GM18868 (cell line): Measurements from ENCODE around the gene EXOC1L.

Source experiments
- ATAC-seq: cut with Tn5 transposase; IDR thresholded peaks from one replicate; pipeline ENCODE4 v1.9.1; 2021; ENCODE audit warnings: mild to moderate bottlenecking, moderate library complexity; ENCODE audit not compliant: unreplicated experiment

Gene EXOC1L, protein sequence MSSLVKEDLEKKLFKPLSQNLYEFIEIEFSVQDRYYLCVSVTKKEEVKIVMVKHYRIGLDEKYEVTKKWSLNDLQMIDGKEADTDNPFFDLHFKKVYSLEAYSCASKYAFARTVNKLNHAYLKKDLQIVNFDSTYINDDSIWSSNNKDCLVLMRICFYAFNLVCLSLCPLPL

GRCh38 chr4:55819634-55820033, at the start of gene EXOC1L:
Gene EXOC1L (plus strand): TSS chr4:55819790. CDS start chr4:55820027, 237 bp downstream.
- ATAC-seq, result peak; percentile 48

DNA sequence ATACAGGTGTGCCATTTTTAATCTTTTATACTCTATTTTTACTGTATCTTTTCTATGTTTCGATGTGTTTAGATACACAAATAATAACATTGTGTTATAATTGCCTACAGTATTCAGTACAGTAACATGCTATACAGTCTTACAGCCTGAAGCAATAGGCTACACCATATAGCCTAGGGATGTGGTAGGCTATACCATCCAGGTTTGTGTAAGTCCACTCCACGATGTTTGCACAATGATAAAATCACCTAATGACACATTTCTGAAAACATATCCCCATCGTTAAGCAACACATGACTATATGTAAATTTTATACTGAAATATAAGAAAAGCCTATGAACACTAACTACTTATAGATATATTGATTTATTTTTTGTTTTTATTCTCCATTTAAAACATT, 48.9 kb upstream of the EXOC1L start:
- no peak for ATAC-seq

DNA sequence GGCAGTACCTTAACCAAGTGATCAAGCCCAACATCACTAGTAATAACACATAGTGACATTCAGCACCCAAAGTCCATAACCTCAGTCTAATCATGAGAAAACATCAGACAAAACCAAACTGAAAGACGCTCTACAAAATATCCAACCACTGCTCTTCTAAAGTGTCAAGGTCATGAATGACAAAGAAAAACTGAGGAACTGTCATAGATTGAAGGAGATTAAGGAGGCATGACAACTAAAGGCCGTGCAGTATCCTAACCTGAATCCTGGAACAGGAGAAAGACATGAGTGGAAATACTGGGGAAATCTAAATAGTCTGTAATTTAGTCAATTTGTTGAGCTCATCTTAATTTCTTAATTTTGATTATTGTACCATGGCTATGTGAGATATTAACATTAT, 38.2 kb upstream of the EXOC1L start:
- ATAC-seq, result no peak

GRCh38 chr4:55781812-55782211, 37.8 kb upstream of the EXOC1L start:
- no peak for ATAC-seq

GRCh38 chr4:55783584-55783983, 36.0 kb upstream of the EXOC1L start:
- no peak for ATAC-seq

DNA sequence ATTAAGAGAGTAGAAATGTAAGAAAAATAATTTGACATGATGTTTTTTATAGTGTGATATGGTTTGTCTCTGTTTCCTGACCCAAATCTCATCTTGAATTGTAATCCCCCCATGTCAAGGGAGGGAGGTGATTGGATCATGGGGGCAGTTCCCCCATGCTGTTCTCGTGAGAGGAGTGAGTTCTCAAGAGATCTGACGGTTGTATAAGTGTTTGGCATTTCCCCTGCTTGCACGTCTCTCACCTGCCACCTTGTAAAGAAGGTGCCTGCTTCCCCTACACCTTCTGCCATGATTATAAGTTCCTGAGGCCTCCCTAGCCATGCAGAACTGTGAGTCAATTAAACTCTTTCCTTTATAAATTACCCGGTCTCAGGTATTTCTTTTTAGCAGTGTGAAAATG, 34.8 kb upstream of the EXOC1L start:
- no peak for ATAC-seq

DNA sequence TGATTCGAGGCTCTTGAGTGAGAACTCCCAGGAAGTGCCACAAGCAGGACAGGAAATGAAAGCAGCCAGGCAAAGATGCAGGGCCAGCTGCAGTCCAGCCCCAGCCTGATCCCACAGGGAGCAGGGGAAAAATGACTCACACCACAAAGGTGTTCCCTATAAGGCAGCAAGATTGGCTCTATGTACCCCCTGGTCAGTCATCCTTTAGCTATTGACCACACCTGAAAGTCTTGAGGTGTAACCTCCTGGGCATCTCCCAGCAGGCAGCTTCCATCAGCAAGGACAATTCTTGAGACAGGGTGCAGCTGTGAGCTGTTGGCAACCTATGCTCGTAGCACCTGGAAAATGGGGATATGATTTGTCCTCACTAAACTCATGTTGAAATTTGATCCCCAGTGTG, 27.9 kb upstream of the EXOC1L start:
- ATAC-seq, result no peak

GRCh38 chr4:55793479-55793878, 26.1 kb upstream of the EXOC1L start:
- ATAC-seq, result no peak

- no peak for ATAC-seq
These were observed 25.5 kb upstream of the EXOC1L start for GRCh38 chr4:55794053-55794452.

GRCh38 chr4:55795341-55795740, 24.2 kb upstream of the EXOC1L start:
- ATAC-seq, result no peak

GRCh38 chr4:55801498-55801897, 18.1 kb upstream of the EXOC1L start:
- no peak for ATAC-seq

- ATAC-seq, result no peak
These were observed 12.0 kb upstream of the EXOC1L start for GRCh38 chr4:55807556-55807955.

DNA sequence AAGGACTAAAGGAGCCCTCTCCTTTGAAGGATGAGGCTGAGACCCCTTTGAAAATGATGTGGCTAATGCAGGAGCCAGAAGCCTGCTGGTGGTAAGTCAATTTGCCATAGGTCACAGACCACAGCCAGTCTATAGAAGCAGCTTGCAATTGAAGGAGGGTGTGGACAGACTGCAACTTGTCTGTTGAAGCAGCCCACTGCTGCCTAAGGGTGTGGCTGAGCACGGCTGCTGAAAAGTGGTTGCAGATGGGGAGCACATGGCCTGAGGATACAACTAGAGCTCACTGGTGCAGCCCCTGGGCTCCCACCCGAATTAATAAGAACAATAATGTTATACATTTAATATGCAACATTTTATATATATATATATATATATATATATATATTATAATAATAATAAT, 11.4 kb upstream of the EXOC1L start:
- no peak for ATAC-seq

DNA sequence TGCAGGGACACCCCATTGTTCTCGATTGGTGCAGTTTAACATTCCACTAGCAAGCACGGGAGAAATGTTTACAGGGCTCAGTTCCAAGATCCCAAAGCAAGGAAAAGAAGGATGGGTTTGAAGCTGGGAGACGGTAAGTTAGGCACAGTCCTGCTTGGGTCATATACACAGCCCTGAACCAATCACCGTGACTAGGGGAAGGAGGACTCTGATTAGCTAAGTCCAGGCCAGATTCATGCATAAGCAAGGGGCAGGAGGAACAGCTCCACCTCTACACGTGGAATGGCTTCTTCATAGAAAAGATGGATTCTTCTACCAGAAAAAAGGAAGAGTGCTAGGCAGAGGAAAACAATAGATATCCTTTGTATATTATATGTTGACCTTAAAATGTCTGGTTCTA, 11.0 kb upstream of the EXOC1L start:
- ATAC-seq, result no peak

GRCh38 chr4:55817691-55818090, 1.9 kb upstream of the EXOC1L start:
- no peak for ATAC-seq

DNA sequence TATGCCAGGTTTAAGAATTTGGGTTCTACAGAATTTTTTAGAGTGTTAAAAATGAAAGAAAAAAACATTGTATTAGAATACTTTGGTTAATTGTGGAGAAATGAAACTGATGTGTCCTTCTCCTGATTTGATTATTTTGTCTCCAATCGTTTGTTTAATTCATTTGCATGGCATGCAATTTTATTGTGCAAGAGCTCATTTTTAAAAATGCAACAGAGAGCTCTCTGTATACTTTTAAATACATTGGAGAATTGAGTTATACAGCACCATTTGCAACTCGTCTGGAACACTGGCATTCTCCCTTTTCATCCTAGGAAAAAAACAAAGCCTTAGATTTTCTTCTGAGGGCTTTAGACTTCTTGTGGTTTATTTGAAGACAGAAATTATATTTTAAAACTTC, 689 bp downstream of the EXOC1L start:
- no peak for ATAC-seq

DNA sequence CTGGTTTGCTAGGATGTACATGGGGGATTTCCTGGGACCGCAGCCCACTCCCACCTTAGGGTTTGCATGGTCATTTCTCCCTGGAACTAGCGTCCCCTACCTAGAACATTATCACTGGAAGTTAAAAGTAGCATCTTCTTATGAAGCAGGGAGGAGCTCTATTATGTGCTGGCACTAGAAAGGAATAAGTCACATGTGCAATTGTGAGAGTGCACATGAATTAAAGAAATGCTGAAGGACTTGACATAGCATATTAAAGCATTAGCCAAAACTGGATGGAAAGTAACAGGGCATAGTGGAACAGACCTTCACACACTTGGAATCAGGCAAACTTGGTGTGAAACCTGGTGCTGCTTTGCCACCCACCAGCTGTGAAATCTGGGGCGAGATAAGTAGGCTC, 2.7 kb downstream of the EXOC1L start:
- no peak for ATAC-seq

GRCh38 chr4:55824865-55825264, 5.3 kb downstream of the EXOC1L start:
- no peak for ATAC-seq

DNA sequence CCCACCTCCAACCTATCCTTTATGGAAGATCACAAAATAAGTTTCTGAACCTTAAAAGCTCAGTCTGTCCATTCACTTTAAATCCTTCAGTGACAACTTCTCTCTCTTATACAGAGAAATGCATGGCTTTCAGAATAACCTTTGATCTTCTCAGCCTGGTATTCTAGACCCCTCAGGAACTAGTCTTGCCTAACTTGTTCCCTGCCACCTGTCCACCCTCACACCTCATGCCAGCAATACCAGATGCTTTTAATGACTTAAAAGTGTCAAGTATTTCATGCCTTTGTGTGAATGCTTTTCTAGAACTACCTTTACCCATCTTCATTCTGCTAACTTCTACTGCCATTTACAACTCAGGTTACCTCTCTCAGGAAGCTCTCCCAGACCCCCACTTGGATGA, 7.4 kb downstream of the EXOC1L start:
- no peak for ATAC-seq

DNA sequence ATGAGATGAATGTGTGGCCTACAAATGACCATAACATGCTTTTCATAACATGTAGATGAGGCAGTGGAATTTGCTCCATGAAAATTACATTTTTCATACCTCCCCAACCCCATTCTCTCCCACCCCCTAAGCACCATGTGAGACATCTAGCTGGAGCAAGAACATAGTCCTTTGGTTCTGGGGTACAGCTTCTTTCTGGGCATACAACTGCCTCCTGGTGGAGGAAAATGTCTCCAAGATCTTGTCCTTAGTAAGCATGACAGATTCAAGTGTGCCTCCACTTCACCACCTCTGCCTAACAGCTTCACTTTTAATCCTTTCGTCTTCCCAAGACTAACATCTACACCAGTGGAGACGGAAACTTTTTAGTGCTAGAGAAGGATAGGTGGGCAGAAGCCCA, 8.0 kb downstream of the EXOC1L start:
- no peak for ATAC-seq

DNA sequence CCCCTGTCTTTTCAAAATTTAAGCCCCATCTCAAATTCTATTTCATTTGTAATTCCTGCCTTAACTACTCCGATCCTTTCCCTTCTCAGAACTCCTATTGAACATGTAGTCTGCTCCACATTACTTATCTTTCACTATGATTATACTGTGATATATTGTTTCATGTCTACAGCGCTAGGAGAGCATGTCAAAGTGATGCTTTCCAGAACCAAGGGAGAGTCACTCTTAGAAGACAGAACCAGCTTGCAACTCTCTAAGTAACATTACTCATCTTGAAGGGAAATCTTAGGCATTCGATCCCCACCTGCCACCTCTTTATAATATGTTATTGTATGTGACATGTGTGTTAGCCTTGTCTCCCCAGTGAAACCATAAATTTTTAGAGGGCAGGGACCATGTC, 10.5 kb downstream of the EXOC1L start:
- no peak for ATAC-seq

GRCh38 chr4:55830716-55831115, 11.1 kb downstream of the EXOC1L start:
- no peak for ATAC-seq

GRCh38 chr4:55834086-55834795, 14.7 kb downstream of the EXOC1L start:
- ATAC-seq, result no peak
